GM23338 (cell line): Measurements from ENCODE around the gene C11orf91.

Source experiments
- CTCF ChIP-seq, 2 experiments: fragments of 200-600 bp in 1 of 2; sonication (generic) in 1 of 2; conservative IDR thresholded peaks; 2 replicates each; pipeline versions ENCODE4 v1.5.1 to v1.6.1; 2016 to 2017; ENCODE audit warnings: antibody characterized with exemption in 2 of 2, low read depth in 2 of 2, mild to moderate bottlenecking in 2 of 2, moderate library complexity in 1 of 2
- EZH2 ChIP-seq: fragments of 200-600 bp; sonication (generic); IDR thresholded peaks from one replicate; pipeline ENCODE4 v1.8.0; 2017; ENCODE audit warnings: antibody characterized with exemption, mild to moderate bottlenecking, low read depth; ENCODE audit not compliant: unreplicated experiment
- EZH2phosphoT487 ChIP-seq: fragments of 200-600 bp; sonication (generic); IDR thresholded peaks from one replicate; pipeline ENCODE4 v1.8.1; 2018; ENCODE audit warnings: antibody characterized with exemption; ENCODE audit not compliant: unreplicated experiment
- NANOG ChIP-seq: IDR thresholded peaks from 2 replicates; pipeline ENCODE4 v1.6.1; 2016; ENCODE audit warnings: antibody characterized with exemption, borderline replicate concordance
- POLR2AphosphoS5 ChIP-seq: IDR thresholded peaks from 2 replicates; pipeline ENCODE4 v1.6.1; 2016; ENCODE audit warnings: antibody characterized with exemption, low read depth
- REST ChIP-seq: IDR thresholded peaks from one replicate; pipeline ENCODE4 v1.6.1; 2018; ENCODE audit warnings: antibody characterized with exemption; ENCODE audit not compliant: unreplicated experiment
- ZNF114 ChIP-seq: fragments of 250-450 bp; sonication (Bioruptor Pico); IDR thresholded peaks from 2 replicates; pipeline ENCODE4 v1.5.0; 2020; ENCODE audit warnings: mild to moderate bottlenecking, moderate library complexity
- TF ChIP-seq, protein P1 (sequence below): fragments of 250-450 bp; sonication (Bioruptor Pico); IDR thresholded peaks from 2 replicates; pipeline ENCODE4 v1.5.0; 2020; ENCODE audit warnings: mild to moderate bottlenecking, moderate library complexity

GRCh38 chr11:33700063-33700501 is 544 bp downstream of the C11orf91 start:
- TF ChIP-seq CTCF (conservative IDR thresholded peaks at IDR 0.05; ENCODE audit: low read depth in 2 of 2) = no peak
- TF ChIP-seq, protein P1, sequence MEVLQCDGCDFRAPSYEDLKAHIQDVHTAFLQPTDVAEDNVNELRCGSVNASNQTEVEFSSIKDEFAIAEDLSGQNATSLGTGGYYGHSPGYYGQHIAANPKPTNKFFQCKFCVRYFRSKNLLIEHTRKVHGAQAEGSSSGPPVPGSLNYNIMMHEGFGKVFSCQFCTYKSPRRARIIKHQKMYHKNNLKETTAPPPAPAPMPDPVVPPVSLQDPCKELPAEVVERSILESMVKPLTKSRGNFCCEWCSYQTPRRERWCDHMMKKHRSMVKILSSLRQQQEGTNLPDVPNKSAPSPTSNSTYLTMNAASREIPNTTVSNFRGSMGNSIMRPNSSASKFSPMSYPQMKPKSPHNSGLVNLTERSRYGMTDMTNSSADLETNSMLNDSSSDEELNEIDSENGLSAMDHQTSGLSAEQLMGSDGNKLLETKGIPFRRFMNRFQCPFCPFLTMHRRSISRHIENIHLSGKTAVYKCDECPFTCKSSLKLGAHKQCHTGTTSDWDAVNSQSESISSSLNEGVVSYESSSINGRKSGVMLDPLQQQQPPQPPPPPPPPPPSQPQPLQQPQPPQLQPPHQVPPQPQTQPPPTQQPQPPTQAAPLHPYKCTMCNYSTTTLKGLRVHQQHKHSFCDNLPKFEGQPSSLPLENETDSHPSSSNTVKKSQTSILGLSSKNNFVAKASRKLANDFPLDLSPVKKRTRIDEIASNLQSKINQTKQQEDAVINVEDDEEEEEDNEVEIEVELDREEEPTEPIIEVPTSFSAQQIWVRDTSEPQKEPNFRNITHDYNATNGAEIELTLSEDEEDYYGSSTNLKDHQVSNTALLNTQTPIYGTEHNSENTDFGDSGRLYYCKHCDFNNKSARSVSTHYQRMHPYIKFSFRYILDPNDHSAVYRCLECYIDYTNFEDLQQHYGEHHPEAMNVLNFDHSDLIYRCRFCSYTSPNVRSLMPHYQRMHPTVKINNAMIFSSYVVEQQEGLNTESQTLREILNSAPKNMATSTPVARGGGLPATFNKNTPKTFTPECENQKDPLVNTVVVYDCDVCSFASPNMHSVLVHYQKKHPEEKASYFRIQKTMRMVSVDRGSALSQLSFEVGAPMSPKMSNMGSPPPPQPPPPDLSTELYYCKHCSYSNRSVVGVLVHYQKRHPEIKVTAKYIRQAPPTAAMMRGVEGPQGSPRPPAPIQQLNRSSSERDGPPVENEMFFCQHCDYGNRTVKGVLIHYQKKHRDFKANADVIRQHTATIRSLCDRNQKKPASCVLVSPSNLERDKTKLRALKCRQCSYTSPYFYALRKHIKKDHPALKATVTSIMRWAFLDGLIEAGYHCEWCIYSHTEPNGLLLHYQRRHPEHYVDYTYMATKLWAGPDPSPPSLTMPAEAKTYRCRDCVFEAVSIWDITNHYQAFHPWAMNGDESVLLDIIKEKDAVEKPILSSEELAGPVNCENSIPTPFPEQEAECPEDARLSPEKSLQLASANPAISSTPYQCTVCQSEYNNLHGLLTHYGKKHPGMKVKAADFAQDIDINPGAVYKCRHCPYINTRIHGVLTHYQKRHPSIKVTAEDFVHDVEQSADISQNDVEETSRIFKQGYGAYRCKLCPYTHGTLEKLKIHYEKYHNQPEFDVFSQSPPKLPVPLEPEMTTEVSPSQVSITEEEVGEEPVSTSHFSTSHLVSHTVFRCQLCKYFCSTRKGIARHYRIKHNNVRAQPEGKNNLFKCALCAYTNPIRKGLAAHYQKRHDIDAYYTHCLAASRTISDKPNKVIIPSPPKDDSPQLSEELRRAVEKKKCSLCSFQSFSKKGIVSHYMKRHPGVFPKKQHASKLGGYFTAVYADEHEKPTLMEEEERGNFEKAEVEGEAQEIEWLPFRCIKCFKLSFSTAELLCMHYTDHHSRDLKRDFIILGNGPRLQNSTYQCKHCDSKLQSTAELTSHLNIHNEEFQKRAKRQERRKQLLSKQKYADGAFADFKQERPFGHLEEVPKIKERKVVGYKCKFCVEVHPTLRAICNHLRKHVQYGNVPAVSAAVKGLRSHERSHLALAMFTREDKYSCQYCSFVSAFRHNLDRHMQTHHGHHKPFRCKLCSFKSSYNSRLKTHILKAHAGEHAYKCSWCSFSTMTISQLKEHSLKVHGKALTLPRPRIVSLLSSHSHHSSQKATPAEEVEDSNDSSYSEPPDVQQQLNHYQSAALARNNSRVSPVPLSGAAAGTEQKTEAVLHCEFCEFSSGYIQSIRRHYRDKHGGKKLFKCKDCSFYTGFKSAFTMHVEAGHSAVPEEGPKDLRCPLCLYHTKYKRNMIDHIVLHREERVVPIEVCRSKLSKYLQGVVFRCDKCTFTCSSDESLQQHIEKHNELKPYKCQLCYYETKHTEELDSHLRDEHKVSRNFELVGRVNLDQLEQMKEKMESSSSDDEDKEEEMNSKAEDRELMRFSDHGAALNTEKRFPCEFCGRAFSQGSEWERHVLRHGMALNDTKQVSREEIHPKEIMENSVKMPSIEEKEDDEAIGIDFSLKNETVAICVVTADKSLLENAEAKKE (CRISPR knock-in tag) = no peak
- no peak for TF ChIP-seq ZNF114
- no peak for TF ChIP-seq EZH2phosphoT487
- TF ChIP-seq NANOG = no peak
- no peak for TF ChIP-seq POLR2AphosphoS5
- TF ChIP-seq REST = no peak
- TF ChIP-seq EZH2 = no peak
